Measurements from ENCODE around the gene CNTNAP5.

Gene CNTNAP5

GRCh38 chr2:124025171-124025580 lies at the start of gene CNTNAP5:
Gene CNTNAP5 (plus strand): TSS chr2:124025287. CDS start chr2:124025651, 364 bp downstream.
- peak; percentile 34 for DNase-seq

- no peak for DNase-seq
These were observed 48.9 kb upstream of the CNTNAP5 start for GRCh38 chr2:123976054-123976648.

- DNase-seq = peak; percentile 12
These were observed 31.3 kb upstream of the CNTNAP5 start for GRCh38 chr2:123993728-123994323.

- DNase-seq = no peak
These were observed 25.4 kb upstream of the CNTNAP5 start for GRCh38 chr2:123999681-124000080.

GRCh38 chr2:124001696-124002430 lies 23.2 kb upstream of the CNTNAP5 start:
- no peak for DNase-seq

- DNase-seq = no peak
These were observed 6.2 kb upstream of the CNTNAP5 start for GRCh38 chr2:124018890-124019289.

- DNase-seq = no peak
These were observed 421 bp upstream of the CNTNAP5 start for GRCh38 chr2:124024561-124025170.

GRCh38 chr2:124025891-124026434 lies 876 bp downstream of the CNTNAP5 start:
- no peak for DNase-seq

GRCh38 chr2:124026503-124026902 lies 1.4 kb downstream of the CNTNAP5 start:
- DNase-seq = no peak

- DNase-seq = peak; percentile 62
These were observed 2.1 kb downstream of the CNTNAP5 start for GRCh38 chr2:124027182-124027581.

- DNase-seq = no peak
These were observed 7.7 kb downstream of the CNTNAP5 start for GRCh38 chr2:124032799-124033198.

GRCh38 chr2:124034265-124034664 lies 9.2 kb downstream of the CNTNAP5 start:
- no peak for DNase-seq

GRCh38 chr2:124035001-124035400 lies 9.9 kb downstream of the CNTNAP5 start:
- DNase-seq = no peak

- DNase-seq = no peak
These were observed 13.9 kb downstream of the CNTNAP5 start for GRCh38 chr2:124039032-124039431.

GRCh38 chr2:124039762-124040291 lies 14.7 kb downstream of the CNTNAP5 start:
- DNase-seq = no peak

- DNase-seq = no peak
These were observed 20.8 kb downstream of the CNTNAP5 start for GRCh38 chr2:124045894-124046293.

- no peak for DNase-seq
These were observed 21.2 kb downstream of the CNTNAP5 start for GRCh38 chr2:124046332-124046731.

- DNase-seq = no peak
These were observed 23.0 kb downstream of the CNTNAP5 start for GRCh38 chr2:124048102-124048501.

GRCh38 chr2:124048664-124049063 lies 23.6 kb downstream of the CNTNAP5 start:
- DNase-seq = no peak

- DNase-seq = no peak
These were observed 24.0 kb downstream of the CNTNAP5 start for GRCh38 chr2:124049136-124049535.

GRCh38 chr2:124050833-124051497 lies 25.9 kb downstream of the CNTNAP5 start:
- no peak for DNase-seq

- DNase-seq = no peak
These were observed 28.7 kb downstream of the CNTNAP5 start for GRCh38 chr2:124053796-124054195.

- DNase-seq = no peak
These were observed 38.5 kb downstream of the CNTNAP5 start for GRCh38 chr2:124063596-124063995.

Measured in fibroblast of upper back skin (primary cell).